IMR-90 (cell line): ENCODE measurements around the gene PTPN3. TPM values are rescaled to one million over a fixed set of nuclear protein-coding genes. Genes with fewer than 3 reads are reported as not detected.

Experiments
- ATAC-seq: fragments of 200-7000 bp; cut with Tn5 transposase; 2 replicates; pipeline ENCODE4 v1.9.1; 2020; ENCODE audit warnings: low read depth, mild to moderate bottlenecking, moderate library complexity
- BruUV-seq: library from RNA; stranded (reverse); fragments of 400-500 nt; replicated peaks from 2 replicates; lab custom pipeline; 2021; lab: Mats Ljungman, UMichigan
- CTCF ChIA-PET: fragments of 300-600 bp; formaldehyde crosslinking; extraction: SDS; loops from one replicate; lab custom pipeline; 2021; ENCODE audit warnings: antibody characterized with exemption; lab: Yijun Ruan, JAX
- POLR2A ChIA-PET: fragments of 300-600 bp; sonication (Branson Sonifier 250); formaldehyde crosslinking; loops from one replicate; lab custom pipeline; 2022; ENCODE audit warnings: antibody characterized with exemption; ENCODE audit not compliant: unreplicated experiment; lab: Charles Lee
- DNase-seq: peaks from one replicate; pipeline ENCODE4 v3.0.0; 2013
- H2AFZ ChIP-seq: replicated peaks from 2 replicates; pipeline ENCODE3; 2013; ENCODE audit warnings: low read length, mild to moderate bottlenecking; ENCODE audit not compliant: poor library complexity
- H2AK5ac ChIP-seq: 2 replicates; pipeline ENCODE4 v1.6.1; 2013; ENCODE audit warnings: low read depth, low read length, inconsistent platforms
- H2AK9ac ChIP-seq: replicated peaks from 2 replicates; pipeline ENCODE3; 2013; ENCODE audit warnings: mild to moderate bottlenecking, low read depth, low read length, moderate library complexity; ENCODE audit not compliant: poor library complexity
- H2BK120ac ChIP-seq: 2 replicates; pipeline ENCODE4 v1.6.1; 2013; ENCODE audit warnings: low read depth, low read length, inconsistent platforms
- H2BK15ac ChIP-seq: 3 replicates; pipeline ENCODE4 v1.6.1; 2013; ENCODE audit warnings: low read depth, low read length, inconsistent platforms
- H2BK20ac ChIP-seq: 2 replicates; pipeline ENCODE4 v1.6.1; 2013; ENCODE audit warnings: low read depth, mild to moderate bottlenecking, inconsistent platforms, low read length, moderate library complexity
- H2BK5ac ChIP-seq: 2 replicates; pipeline ENCODE4 v1.6.1; 2013; ENCODE audit warnings: mild to moderate bottlenecking, low read depth, low read length, inconsistent platforms; ENCODE audit not compliant: poor library complexity, severe bottlenecking
- H3K14ac ChIP-seq: replicated peaks from 2 replicates; pipeline ENCODE4 v1.6.1; 2013; ENCODE audit warnings: low read depth, low read length, inconsistent platforms
- H3K18ac ChIP-seq: 2 replicates; pipeline ENCODE4 v1.6.1; 2013; ENCODE audit warnings: low read depth, low read length, control low read depth
- H3K23ac ChIP-seq: 2 replicates; pipeline ENCODE4 v1.6.1; 2013; ENCODE audit warnings: low read depth, low read length, inconsistent platforms
- H3K27ac ChIP-seq: 2 replicates; pipeline ENCODE4 v1.5.1; 2013; ENCODE audit warnings: mild to moderate bottlenecking, control low read depth, low read length; ENCODE audit not compliant: insufficient read depth
- H3K27me3 ChIP-seq: 2 replicates; pipeline ENCODE4 v1.6.1; 2013; ENCODE audit warnings: low read length; ENCODE audit not compliant: control insufficient read depth, insufficient read depth
- H3K36me3 ChIP-seq: 2 replicates; pipeline ENCODE4 v1.6.1; 2013; ENCODE audit warnings: low read length, mixed read lengths; ENCODE audit not compliant: control insufficient read depth, insufficient read depth
- H3K4ac ChIP-seq: 2 replicates; pipeline ENCODE4 v1.6.1; 2013; ENCODE audit warnings: low read depth, low read length, inconsistent platforms
- H3K4me1 ChIP-seq: 2 replicates; pipeline ENCODE4 v1.6.1; 2013; ENCODE audit warnings: low read length, mixed read lengths; ENCODE audit not compliant: control insufficient read depth, insufficient read depth
- H3K4me2 ChIP-seq: 2 replicates; pipeline ENCODE4 v1.6.1; 2013; ENCODE audit warnings: low read depth, mild to moderate bottlenecking, control low read depth, low read length, moderate library complexity
- H3K4me3 ChIP-seq: 2 replicates; pipeline ENCODE4 v1.5.1; 2013; ENCODE audit warnings: low read depth, mild to moderate bottlenecking, control low read depth, low read length, moderate library complexity; ENCODE audit not compliant: insufficient read depth
- H3K56ac ChIP-seq: 2 replicates; pipeline ENCODE4 v1.6.1; 2013; ENCODE audit warnings: low read length, inconsistent platforms; ENCODE audit not compliant: insufficient read depth; ENCODE audit errors: extremely low read depth
- H3K79me1 ChIP-seq, 2 experiments: 2 replicates each; pipeline ENCODE4 v1.6.1; 2013; ENCODE audit warnings: low read length in 2 of 2, inconsistent platforms in 1 of 2, low read depth in 1 of 2
- H3K9ac ChIP-seq: 2 replicates; pipeline ENCODE4 v1.6.1; 2013; ENCODE audit warnings: low read depth, low read length, control low read depth
- H3K9me1 ChIP-seq: 2 replicates; pipeline ENCODE4 v1.6.1; 2013; ENCODE audit warnings: low read length, inconsistent platforms; ENCODE audit not compliant: insufficient read depth
- H3K9me3 ChIP-seq: 2 replicates; pipeline ENCODE4 v1.6.1; 2013; ENCODE audit warnings: low read length; ENCODE audit not compliant: control insufficient read depth, insufficient read depth
- H4K20me1 ChIP-seq: 2 replicates; pipeline ENCODE4 v1.6.1; 2013; ENCODE audit warnings: low read length, inconsistent platforms; ENCODE audit not compliant: insufficient read depth
- H4K5ac ChIP-seq: 2 replicates; pipeline ENCODE4 v1.6.1; 2013; ENCODE audit warnings: mild to moderate bottlenecking, low read depth, low read length, control low read depth
- H4K8ac ChIP-seq, 2 experiments: 2 replicates each; pipeline ENCODE4 v1.6.1; 2013; ENCODE audit warnings: low read depth in 2 of 2, low read length in 2 of 2, control low read depth in 1 of 2, inconsistent platforms in 1 of 2
- H4K91ac ChIP-seq: 2 replicates; pipeline ENCODE4 v1.6.1; 2013; ENCODE audit warnings: low read depth, low read length, inconsistent platforms; ENCODE audit not compliant: insufficient read depth
- BHLHE40 ChIP-seq: fragments of 150-350 bp; IDR thresholded peaks from 2 replicates; pipeline ENCODE4 v1.6.1; 2016; ENCODE audit warnings: mild to moderate bottlenecking, low read depth, low read length
- CEBPB ChIP-seq: IDR thresholded peaks from 2 replicates; pipeline ENCODE4 v1.6.1; 2012; ENCODE audit warnings: low read depth, low read length, improper control_type of control experiment
- CTCF ChIP-seq: conservative IDR thresholded peaks from 2 replicates; pipeline ENCODE4 v1.5.1; 2012; ENCODE audit warnings: mild to moderate bottlenecking, low read depth, low read length, improper control_type of control experiment
- MAFK ChIP-seq: IDR thresholded peaks from 2 replicates; pipeline ENCODE4 v1.6.1; 2012; ENCODE audit warnings: low read depth, low read length, improper control_type of control experiment
- MAZ ChIP-seq: IDR thresholded peaks from 2 replicates; pipeline ENCODE4 v1.6.1; 2012; ENCODE audit warnings: low read depth, mild to moderate bottlenecking, low read length, improper control_type of control experiment, moderate library complexity, borderline replicate concordance
- MXI1 ChIP-seq: IDR thresholded peaks from 2 replicates; pipeline ENCODE4 v1.6.1; 2012; ENCODE audit warnings: low read depth, mild to moderate bottlenecking, low read length, moderate library complexity, borderline replicate concordance
- POLR2A ChIP-seq: IDR thresholded peaks from 2 replicates; pipeline ENCODE4 v1.6.1; 2012; ENCODE audit warnings: mild to moderate bottlenecking, low read depth, low read length
- RCOR1 ChIP-seq: IDR thresholded peaks from 2 replicates; pipeline ENCODE4 v1.6.1; 2012; ENCODE audit warnings: mild to moderate bottlenecking, low read length, improper control_type of control experiment; ENCODE audit not compliant: insufficient replicate concordance
- SMC3 ChIP-seq: fragments of 150-350 bp; IDR thresholded peaks from 2 replicates; pipeline ENCODE4 v1.6.1; 2016; ENCODE audit warnings: low read depth, mild to moderate bottlenecking, antibody characterized with exemption, low read length, moderate library complexity
- WGBS, 2 experiments: methylation state at CpG; one replicate each; pipeline versions ENCODE4 v1.1.5 to v1.1.7; 2013; ENCODE audit warnings: missing lambda C conversion rate in 2 of 2; ENCODE audit not compliant: insufficient read length in 1 of 2; ENCODE audit errors: extremely low coverage in 2 of 2; 5-methylcytosine and 5-hydroxymethylcytosine counted together
- dilution Hi-C: fragments of 300-500 bp; cut with HindIII; formaldehyde crosslinking; loops from one replicate; pipeline ENCODE4 v1.14.3; 2018; ENCODE audit warnings: low sequenced_read_pairs; ENCODE audit not compliant: unreplicated experiment
- in situ Hi-C: fragments of 300-500 bp; cut with MboI; formaldehyde crosslinking; loops from 3 replicates; pipeline ENCODE4 v1.14.3; 2019; ENCODE audit warnings: low sequenced_read_pairs, inconsistent platforms, mixed read lengths
- intact Hi-C: fragments of 100-400 bp; cut with micrococcal nuclease; formaldehyde crosslinking; loops from 2 replicates; pipeline ENCODE4 v1.10.0; 2022
- polyA plus RNA-seq, 3 experiments: library from polyadenylated mRNA; depleted of rRNA; stranded (reverse); fragments of >200 nt; gene quantifications; 2 replicates each; pipeline ENCODE4 v1.2.3, GENCODE V29; 2012; ENCODE audit warnings: low replicate concordance in 1 of 3
- total RNA-seq: library from RNA; depleted of rRNA; stranded (reverse); fragments of >200 nt; gene quantifications from 2 replicates; pipeline ENCODE4 v1.2.3, GENCODE V29; 2012
- TF ChIP-seq, protein P1 (sequence below): fragments of 150-350 bp; IDR thresholded peaks from 2 replicates; pipeline ENCODE4 v1.6.1; 2017; ENCODE audit warnings: mild to moderate bottlenecking, antibody characterized with exemption, low read length, low read depth
- TF ChIP-seq, protein P2 (sequence below): fragments of 150-350 bp; IDR thresholded peaks from 2 replicates; pipeline ENCODE4 v1.6.1; 2016; ENCODE audit warnings: low read depth, mild to moderate bottlenecking, low read length, moderate library complexity, borderline replicate concordance

Gene PTPN3
- total and polyA plus RNA-seq, 2 of the 4 experiments (the other 2 are of a cell fraction) = 0.72 to 0.89 TPM

DNA sequence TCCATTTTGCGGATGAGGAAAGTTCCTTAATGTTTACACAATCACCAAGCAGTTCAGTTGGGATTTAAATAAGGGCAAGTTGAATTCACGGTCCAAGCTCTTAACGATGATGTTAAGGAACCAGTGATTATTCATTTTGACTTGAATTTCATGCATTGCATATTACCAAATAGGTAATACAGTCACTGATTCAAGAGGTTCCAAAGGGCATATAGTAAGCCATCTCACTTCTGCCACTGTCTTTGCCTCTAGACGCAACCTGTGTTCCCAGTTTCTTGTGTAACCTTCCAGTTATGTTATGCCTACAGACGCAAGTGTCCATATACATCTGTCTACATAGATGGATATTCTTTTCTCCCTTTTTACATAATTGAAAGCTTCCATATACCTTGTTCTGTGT lies 137.3 kb downstream of the PTPN3 start:
- Histone ChIP-seq H3K4ac (no peak overlapping the region), H3K9me3 (no peaks in the 10 kb centered on the region), H3K27me3 (peaks cover 6% of the 10 kb centered on the region), H3K56ac (no peak overlapping the region), H4K8ac (no peak overlapping the region), H4K20me1 (no peaks in the 10 kb centered on the region), H3K23ac (no peak overlapping the region), H2AK5ac (no peak overlapping the region), H4K91ac (no peak overlapping the region), H2BK120ac (no peak overlapping the region), H3K4me1 (no peaks in the 10 kb centered on the region), H2AK9ac (no peak overlapping the region), H3K14ac (no peak overlapping the region), H2AFZ (no peak overlapping the region), H3K79me1 (no peaks in the 10 kb centered on the region), H2BK5ac (no peak overlapping the region), H3K36me3 (no peaks in the 10 kb centered on the region), H3K9me1 (no peaks in the 10 kb centered on the region), H3K9ac (no peak overlapping the region), H2BK15ac (no peak overlapping the region), H3K27ac (no peak overlapping the region), H4K5ac (no peak overlapping the region), H3K18ac (no peak overlapping the region), H2BK20ac (no peak overlapping the region), H3K4me3 (no peak overlapping the region), H3K4me2 (no peak overlapping the region)
- intact Hi-C loops (no loop called here), in situ Hi-C loops (no loop called here), dilution Hi-C loops (no loop called here)
- no TSS peak for BruUV-seq
- WGBS, 2 experiments = 80% methylated on average over 1 of the region's 5 CpGs; no CpG with 5 or more reads in 1 of the 2 experiments
- no peak for ATAC-seq
- TF ChIP-seq BHLHE40 (no peak), MAFK (no peak), CEBPB (no peak), SMC3 (no peak), MXI1 (no peak), POLR2A (no peak), CTCF (no peak), RCOR1 (no peak), MAZ (no peak)
- TF ChIP-seq, protein P1, sequence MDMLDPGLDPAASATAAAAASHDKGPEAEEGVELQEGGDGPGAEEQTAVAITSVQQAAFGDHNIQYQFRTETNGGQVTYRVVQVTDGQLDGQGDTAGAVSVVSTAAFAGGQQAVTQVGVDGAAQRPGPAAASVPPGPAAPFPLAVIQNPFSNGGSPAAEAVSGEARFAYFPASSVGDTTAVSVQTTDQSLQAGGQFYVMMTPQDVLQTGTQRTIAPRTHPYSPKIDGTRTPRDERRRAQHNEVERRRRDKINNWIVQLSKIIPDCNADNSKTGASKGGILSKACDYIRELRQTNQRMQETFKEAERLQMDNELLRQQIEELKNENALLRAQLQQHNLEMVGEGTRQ = no peak
- TF ChIP-seq, protein P2, sequence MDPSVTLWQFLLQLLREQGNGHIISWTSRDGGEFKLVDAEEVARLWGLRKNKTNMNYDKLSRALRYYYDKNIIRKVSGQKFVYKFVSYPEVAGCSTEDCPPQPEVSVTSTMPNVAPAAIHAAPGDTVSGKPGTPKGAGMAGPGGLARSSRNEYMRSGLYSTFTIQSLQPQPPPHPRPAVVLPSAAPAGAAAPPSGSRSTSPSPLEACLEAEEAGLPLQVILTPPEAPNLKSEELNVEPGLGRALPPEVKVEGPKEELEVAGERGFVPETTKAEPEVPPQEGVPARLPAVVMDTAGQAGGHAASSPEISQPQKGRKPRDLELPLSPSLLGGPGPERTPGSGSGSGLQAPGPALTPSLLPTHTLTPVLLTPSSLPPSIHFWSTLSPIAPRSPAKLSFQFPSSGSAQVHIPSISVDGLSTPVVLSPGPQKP = no peak
- DNase-seq = no peak
- ChIA-PET CTCF (no interaction called here), POLR2A (no interaction called here)
